GM18873 (cell line): Measurements from ENCODE around the gene CARMIL1.
"Not testable (repeated sequence)": the region's sequence is repeated elsewhere in the genome, so short reads cannot be mapped to it uniquely, and the experiment has no call there.

Experiments
- ATAC-seq: cut with Tn5 transposase; IDR thresholded peaks from one replicate; pipeline ENCODE4 v1.9.1; 2021; ENCODE audit warnings: mild to moderate bottlenecking, moderate library complexity, moderate number of reproducible peaks; ENCODE audit not compliant: unreplicated experiment, low FRiP score

The CARMIL1 gene

GRCh38 chr6:25360621-25361020, 81.4 kb downstream of the CARMIL1 start:
- ATAC-seq: no peak

- ATAC-seq: no peak
These were observed 84.3 kb downstream of the CARMIL1 start for GRCh38 chr6:25363427-25363826.

- ATAC-seq: no peak
These were observed 86.0 kb downstream of the CARMIL1 start for GRCh38 chr6:25365154-25365553.

- ATAC-seq: peak; percentile 41
These were observed 87.8 kb downstream of the CARMIL1 start for GRCh38 chr6:25366903-25367545.

- ATAC-seq: no peak
These were observed 89.9 kb downstream of the CARMIL1 start for GRCh38 chr6:25369036-25369432.

- ATAC-seq: no peak
These were observed 90.4 kb downstream of the CARMIL1 start for GRCh38 chr6:25369433-25370177.

GRCh38 chr6:25370178-25371036, 91.2 kb downstream of the CARMIL1 start:
- ATAC-seq: no peak

- ATAC-seq: no peak
These were observed 91.8 kb downstream of the CARMIL1 start for GRCh38 chr6:25371037-25371347.

- no peak for ATAC-seq
These were observed 96.0 kb downstream of the CARMIL1 start for GRCh38 chr6:25375125-25375524.

- no peak for ATAC-seq
These were observed 98.5 kb downstream of the CARMIL1 start for GRCh38 chr6:25377664-25378063.

GRCh38 chr6:25381077-25381476, 101.9 kb downstream of the CARMIL1 start:
- no peak for ATAC-seq

GRCh38 chr6:25382476-25382875, 103.3 kb downstream of the CARMIL1 start:
- not testable (repeated sequence) for ATAC-seq

GRCh38 chr6:25384234-25384633, 105.1 kb downstream of the CARMIL1 start:
- ATAC-seq: no peak

GRCh38 chr6:25384967-25385366, 105.8 kb downstream of the CARMIL1 start:
- no peak for ATAC-seq

GRCh38 chr6:25387483-25387882, 108.3 kb downstream of the CARMIL1 start:
- ATAC-seq: no peak

- no peak for ATAC-seq
These were observed 108.7 kb downstream of the CARMIL1 start for GRCh38 chr6:25387911-25388310.

GRCh38 chr6:25388776-25389175, 109.6 kb downstream of the CARMIL1 start:
- no peak for ATAC-seq

- no peak for ATAC-seq
These were observed 110.3 kb downstream of the CARMIL1 start for GRCh38 chr6:25389471-25389870.

- no peak for ATAC-seq
These were observed 113.2 kb downstream of the CARMIL1 start for GRCh38 chr6:25392372-25392771.

- ATAC-seq: no peak
These were observed 116.6 kb downstream of the CARMIL1 start for GRCh38 chr6:25395731-25396130.

GRCh38 chr6:25397406-25397805, 118.2 kb downstream of the CARMIL1 start:
- ATAC-seq: no peak
